HG03354 (cell line): ENCODE data around the gene VASP.
A peak's percentile ranks its signal among the peaks of the same experiment; 100 is the strongest.

Experiments
- ATAC-seq: cut with Tn5 transposase; IDR thresholded peaks from one replicate; pipeline ENCODE4 v1.9.1; 2021; ENCODE audit warnings: mild to moderate bottlenecking; ENCODE audit not compliant: unreplicated experiment, poor library complexity, severe bottlenecking

VASP gene

GRCh38 chr19:45539459-45539858 is 32.2 kb downstream of the VASP start:
- ATAC-seq, result no peak

- no peak for ATAC-seq
Measured at GRCh38 chr19:45542234-45542668, 35.0 kb downstream of the VASP start.

- ATAC-seq, result no peak
Measured at GRCh38 chr19:45547211-45547770, 40.0 kb downstream of the VASP start.

GRCh38 chr19:45547965-45548609 is 40.8 kb downstream of the VASP start:
- ATAC-seq, result no peak

- no peak for ATAC-seq
Measured at GRCh38 chr19:45553464-45553863, 46.2 kb downstream of the VASP start.

GRCh38 chr19:45554481-45554880 is 47.2 kb downstream of the VASP start:
- ATAC-seq, result no peak

- ATAC-seq, result no peak
Measured at GRCh38 chr19:45556835-45557234, 49.6 kb downstream of the VASP start.

- ATAC-seq, result peak; percentile 69
Measured at GRCh38 chr19:45558399-45558878, 51.2 kb downstream of the VASP start.

- no peak for ATAC-seq
Measured at GRCh38 chr19:45560038-45560437, 52.8 kb downstream of the VASP start.

- no peak for ATAC-seq
Measured at GRCh38 chr19:45560686-45561085, 53.4 kb downstream of the VASP start.

GRCh38 chr19:45564131-45564780 is 57.0 kb downstream of the VASP start:
- ATAC-seq, result no peak

- ATAC-seq, result no peak
Measured at GRCh38 chr19:45567609-45568008, 60.3 kb downstream of the VASP start.

GRCh38 chr19:45568732-45569131 is 61.5 kb downstream of the VASP start:
- no peak for ATAC-seq

GRCh38 chr19:45569619-45570421 is 62.5 kb downstream of the VASP start:
- no peak for ATAC-seq

- ATAC-seq, result no peak
Measured at GRCh38 chr19:45571457-45572220, 64.4 kb downstream of the VASP start.

GRCh38 chr19:45574526-45574925 is 67.2 kb downstream of the VASP start:
- ATAC-seq, result no peak

- no peak for ATAC-seq
Measured at GRCh38 chr19:45575216-45575615, 67.9 kb downstream of the VASP start.
